ENCODE results near the gene TACC2.
"Not testable (repeated sequence)": the region's sequence is repeated elsewhere in the genome, so short reads cannot be mapped to it uniquely, and the experiment has no call there.

TACC2 gene

GRCh38 chr10:122066337-122066939, 77.5 kb downstream of the TACC2 start:
- not testable (repeated sequence) for H2BK5ac ChIP-seq (ENCODE audit: low read depth, low read length, poor library complexity, severe bottlenecking); H3K27me3 ChIP-seq (ENCODE audit: control insufficient read depth in 1 of 2, insufficient read depth in 1 of 2, low read length in 2 of 2); H3K36me3 ChIP-seq (ENCODE audit: control insufficient read depth in 1 of 2, insufficient read depth in 2 of 2, low read depth in 1 of 2, low read length in 2 of 2); H4K8ac ChIP-seq (ENCODE audit: low read length); DNase-seq; H3K79me1 ChIP-seq (replicated peaks; ENCODE audit: low read length, poor library complexity, severe bottlenecking); H2BK120ac ChIP-seq (ENCODE audit: low read depth, low read length); H3K4me3 ChIP-seq (ENCODE audit: insufficient read depth in 1 of 2, low read depth in 1 of 2, low read length in 2 of 2); H3K18ac ChIP-seq (ENCODE audit: low read depth in 1 of 2, low read length in 2 of 2); H3K23ac ChIP-seq (ENCODE audit: low read length in 2 of 2); H3K27ac ChIP-seq (ENCODE audit: low read length, poor library complexity, severe bottlenecking); H2AK5ac ChIP-seq (ENCODE audit: low read length, severe bottlenecking); H3K9me3 ChIP-seq (ENCODE audit: control insufficient read depth, low read length); H3K4ac ChIP-seq (ENCODE audit: low read depth in 1 of 2, low read length in 2 of 2); H3K4me1 ChIP-seq (ENCODE audit: control insufficient read depth, insufficient read depth, low read depth, low read length); H2BK15ac ChIP-seq (ENCODE audit: low read depth, poor library complexity, severe bottlenecking); H2BK12ac ChIP-seq (ENCODE audit: low read length in 2 of 2); H3K14ac ChIP-seq (ENCODE audit: low read length in 2 of 2); H4K91ac ChIP-seq (ENCODE audit: low read length); H2AFZ ChIP-seq (ENCODE audit: low read depth, low read length); H3K9ac ChIP-seq (ENCODE audit: low read length); H3K4me2 ChIP-seq (ENCODE audit: low read length, poor library complexity, severe bottlenecking)
- 97% methylated on average over 8 of the region's 9 CpGs for WGBS

DNA sequence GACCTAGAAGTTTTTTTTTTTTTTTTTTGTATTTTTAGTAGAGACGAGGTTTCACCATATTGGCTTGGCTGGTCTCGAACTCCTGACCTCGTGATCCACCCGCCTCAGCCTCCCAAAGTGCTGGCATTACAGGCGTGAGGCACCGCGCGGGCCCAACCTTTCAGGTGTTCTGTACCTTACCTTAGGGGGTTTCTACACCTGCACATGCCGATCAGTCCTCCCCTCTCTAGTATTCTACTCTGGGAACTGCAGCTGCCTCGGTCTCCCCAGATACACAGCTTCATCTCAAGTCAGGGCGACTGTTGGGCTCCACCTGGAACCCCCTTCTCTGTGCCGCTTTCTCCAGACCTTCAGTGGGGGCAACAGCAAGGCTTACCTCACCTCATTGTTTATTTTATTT, 79.9 kb downstream of the TACC2 start:
- Histone ChIP-seq H2AK5ac (ENCODE audit: low read length, severe bottlenecking) (no peak overlapping the region), H3K4ac (ENCODE audit: low read depth in 1 of 2, low read length in 2 of 2) (no peak overlapping the region), H3K4me2 (ENCODE audit: low read length, poor library complexity, severe bottlenecking) (no peak overlapping the region), H3K9ac (ENCODE audit: low read length) (no peak overlapping the region), H3K18ac (ENCODE audit: low read depth in 1 of 2, low read length in 2 of 2) (no peak overlapping the region), H3K36me3 (ENCODE audit: control insufficient read depth in 1 of 2, insufficient read depth in 2 of 2, low read depth in 1 of 2, low read length in 2 of 2) (no peaks in the 10 kb centered on the region), H2BK12ac (ENCODE audit: low read length in 2 of 2) (peak overlapping the region in 1 of 2 experiments; percentile 78), H3K14ac (ENCODE audit: low read length in 2 of 2) (no peak overlapping the region), H3K9me3 (ENCODE audit: control insufficient read depth, low read length) (no peaks in the 10 kb centered on the region), H3K4me3 (ENCODE audit: insufficient read depth in 1 of 2, low read depth in 1 of 2, low read length in 2 of 2) (no peak overlapping the region), H2BK5ac (ENCODE audit: low read depth, low read length, poor library complexity, severe bottlenecking) (no peak overlapping the region), H4K8ac (ENCODE audit: low read length) (no peak overlapping the region), H3K4me1 (ENCODE audit: control insufficient read depth, insufficient read depth, low read depth, low read length) (no peaks in the 10 kb centered on the region), H3K27ac (ENCODE audit: low read length, poor library complexity, severe bottlenecking) (no peak overlapping the region), H2BK120ac (ENCODE audit: low read depth, low read length) (no peak overlapping the region), H4K91ac (ENCODE audit: low read length) (no peak overlapping the region), H3K27me3 (ENCODE audit: control insufficient read depth in 1 of 2, insufficient read depth in 1 of 2, low read length in 2 of 2) (no peaks in the 10 kb centered on the region), H3K79me1 (replicated peaks; ENCODE audit: low read length, poor library complexity, severe bottlenecking) (no peaks in the 10 kb centered on the region), H2BK15ac (ENCODE audit: low read depth, poor library complexity, severe bottlenecking) (no peak overlapping the region), H2AFZ (ENCODE audit: low read depth, low read length) (no peak overlapping the region), H3K23ac (ENCODE audit: low read length in 2 of 2) (no peak overlapping the region)
- no peak for DNase-seq
- 95% methylated on average over 11 of the region's 12 CpGs for WGBS

DNA sequence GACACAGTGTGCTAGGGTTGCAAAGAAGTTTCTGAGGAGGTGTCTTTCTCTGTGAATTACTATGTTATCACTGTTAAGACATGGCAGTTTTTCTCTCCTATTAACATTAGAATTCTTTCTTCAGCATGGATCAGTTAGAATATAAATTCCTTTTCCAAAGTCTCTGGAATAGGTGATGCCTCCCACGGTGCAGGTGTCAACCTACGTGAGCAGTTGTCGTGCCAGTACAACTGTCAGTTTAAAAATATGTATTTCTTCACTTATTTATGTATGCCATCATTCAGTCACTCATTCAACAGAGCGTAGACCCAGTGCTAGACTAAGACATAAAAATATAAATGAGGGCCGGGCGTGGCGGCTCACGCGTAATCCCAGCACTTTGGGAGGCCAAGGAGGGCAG, 83.5 kb downstream of the TACC2 start:
- 98% methylated on average over 9 of the region's 9 CpGs for WGBS
- H3K4ac ChIP-seq (ENCODE audit: low read depth in 1 of 2, low read length in 2 of 2) = no peak overlapping the region
- H3K36me3 ChIP-seq (ENCODE audit: control insufficient read depth in 1 of 2, insufficient read depth in 2 of 2, low read depth in 1 of 2, low read length in 2 of 2) = no peaks in the 10 kb centered on the region

DNA sequence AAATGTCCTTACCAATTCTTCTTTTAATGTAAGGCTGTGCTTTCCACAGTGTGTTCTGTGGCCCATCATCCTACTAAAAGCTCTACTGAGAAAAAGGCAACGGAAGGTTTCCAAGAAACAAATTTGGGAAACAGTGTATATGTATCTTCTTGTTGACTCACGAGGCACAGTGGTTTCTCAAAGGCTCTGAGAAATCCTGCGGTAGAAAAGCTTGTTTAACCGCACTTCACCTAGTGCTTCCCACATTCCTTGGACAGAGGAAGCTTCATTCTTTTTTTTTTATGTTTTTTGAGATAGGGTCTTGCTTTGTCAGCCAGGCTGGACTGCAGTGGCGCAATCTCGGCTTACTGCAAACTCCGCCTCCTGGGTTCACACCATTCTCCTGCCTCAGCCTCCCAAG, 84.5 kb downstream of the TACC2 start:
- no peak overlapping the region for H4K91ac ChIP-seq (ENCODE audit: low read length)
- H3K4ac ChIP-seq (ENCODE audit: low read depth in 1 of 2, low read length in 2 of 2) = no peak overlapping the region
- no peak overlapping the region for H3K4me2 ChIP-seq (ENCODE audit: low read length, poor library complexity, severe bottlenecking)
- no peak overlapping the region for H2BK5ac ChIP-seq (ENCODE audit: low read depth, low read length, poor library complexity, severe bottlenecking)
- H3K4me1 ChIP-seq (ENCODE audit: control insufficient read depth, insufficient read depth, low read depth, low read length) = no peaks in the 10 kb centered on the region
- no peak overlapping the region for H3K27ac ChIP-seq (ENCODE audit: low read length, poor library complexity, severe bottlenecking)
- no peaks in the 10 kb centered on the region for H3K9me3 ChIP-seq (ENCODE audit: control insufficient read depth, low read length)
- WGBS = 92% methylated on average over 3 of the region's 7 CpGs
- H2BK15ac ChIP-seq (ENCODE audit: low read depth, poor library complexity, severe bottlenecking) = no peak overlapping the region
- no peak overlapping the region for H2BK12ac ChIP-seq (ENCODE audit: low read length in 2 of 2)
- H3K14ac ChIP-seq (ENCODE audit: low read length in 2 of 2) = no peak overlapping the region
- H2BK120ac ChIP-seq (ENCODE audit: low read depth, low read length) = no peak overlapping the region
- no peak for DNase-seq
- no peaks in the 10 kb centered on the region for H3K27me3 ChIP-seq (ENCODE audit: control insufficient read depth in 1 of 2, insufficient read depth in 1 of 2, low read length in 2 of 2)
- no peak overlapping the region for H2AFZ ChIP-seq (ENCODE audit: low read depth, low read length)
- no peak overlapping the region for H3K4me3 ChIP-seq (ENCODE audit: insufficient read depth in 1 of 2, low read depth in 1 of 2, low read length in 2 of 2)
- no peaks in the 10 kb centered on the region for H3K36me3 ChIP-seq (ENCODE audit: control insufficient read depth in 1 of 2, insufficient read depth in 2 of 2, low read depth in 1 of 2, low read length in 2 of 2)
- H3K23ac ChIP-seq (ENCODE audit: low read length in 2 of 2) = no peak overlapping the region
- no peak overlapping the region for H2AK5ac ChIP-seq (ENCODE audit: low read length, severe bottlenecking)
- no peaks in the 10 kb centered on the region for H3K79me1 ChIP-seq (replicated peaks; ENCODE audit: low read length, poor library complexity, severe bottlenecking)
- no peak overlapping the region for H3K18ac ChIP-seq (ENCODE audit: low read depth in 1 of 2, low read length in 2 of 2)
- no peak overlapping the region for H3K9ac ChIP-seq (ENCODE audit: low read length)
- no peak overlapping the region for H4K8ac ChIP-seq (ENCODE audit: low read length)

More for the DNA sequence above, 83.5 kb downstream of the TACC2 start:
- Histone ChIP-seq H2BK5ac (ENCODE audit: low read depth, low read length, poor library complexity, severe bottlenecking) (no peak overlapping the region), H3K27me3 (ENCODE audit: control insufficient read depth in 1 of 2, insufficient read depth in 1 of 2, low read length in 2 of 2) (no peaks in the 10 kb centered on the region), H2AFZ (ENCODE audit: low read depth, low read length) (no peak overlapping the region), H2AK5ac (ENCODE audit: low read length, severe bottlenecking) (no peak overlapping the region), H3K18ac (ENCODE audit: low read depth in 1 of 2, low read length in 2 of 2) (no peak overlapping the region), H3K9me3 (ENCODE audit: control insufficient read depth, low read length) (no peaks in the 10 kb centered on the region), H2BK15ac (ENCODE audit: low read depth, poor library complexity, severe bottlenecking) (no peak overlapping the region), H3K4me3 (ENCODE audit: insufficient read depth in 1 of 2, low read depth in 1 of 2, low read length in 2 of 2) (no peak overlapping the region), H3K14ac (ENCODE audit: low read length in 2 of 2) (no peak overlapping the region), H3K4me2 (ENCODE audit: low read length, poor library complexity, severe bottlenecking) (no peak overlapping the region), H3K9ac (ENCODE audit: low read length) (no peak overlapping the region), H3K4me1 (ENCODE audit: control insufficient read depth, insufficient read depth, low read depth, low read length) (no peaks in the 10 kb centered on the region), H4K8ac (ENCODE audit: low read length) (no peak overlapping the region), H2BK120ac (ENCODE audit: low read depth, low read length) (no peak overlapping the region), H3K79me1 (replicated peaks; ENCODE audit: low read length, poor library complexity, severe bottlenecking) (no peaks in the 10 kb centered on the region), H3K23ac (ENCODE audit: low read length in 2 of 2) (no peak overlapping the region), H2BK12ac (ENCODE audit: low read length in 2 of 2) (no peak overlapping the region), H3K27ac (ENCODE audit: low read length, poor library complexity, severe bottlenecking) (no peak overlapping the region), H4K91ac (ENCODE audit: low read length) (no peak overlapping the region)
- no peak for DNase-seq

All from mesenchymal stem cell (in vitro differentiated cells and primary cell).